Liver (tissue), 9 donors: Measurements from ENCODE around the gene TTC7B. TPM values are rescaled to one million over a fixed set of nuclear protein-coding genes. Genes with fewer than 3 reads are reported as not detected.

Experiments
- DNase-seq: peaks from one replicate; pipeline ENCODE4 v3.0.0-alpha.2; 2017; ENCODE audit warnings: low spot score
- H3K27ac ChIP-seq, 2 donors: one replicate each; pipeline ENCODE4 v1.7.0; 2013; ENCODE audit warnings: inconsistent platforms in 2 of 2, low read length in 2 of 2, control low read depth in 1 of 2, low read depth in 1 of 2, mild to moderate bottlenecking in 1 of 2
- H3K27me3 ChIP-seq, 4 donors: one replicate each; pipeline versions ENCODE4 v1.6.1 to v1.7.0; 2013; ENCODE audit warnings: low read length in 3 of 4, inconsistent platforms in 1 of 4, mild to moderate bottlenecking in 1 of 4, moderate library complexity in 1 of 4; ENCODE audit not compliant: control insufficient read depth in 4 of 4, insufficient read depth in 4 of 4
- H3K36me3 ChIP-seq, 4 donors: one replicate each; pipeline versions ENCODE4 v1.6.1 to v1.7.0; 2013; ENCODE audit warnings: low read length in 3 of 4, mild to moderate bottlenecking in 3 of 4, low read depth in 1 of 4, moderate library complexity in 1 of 4; ENCODE audit not compliant: control insufficient read depth in 4 of 4, insufficient read depth in 3 of 4
- H3K4me1 ChIP-seq, 4 donors: one replicate each; pipeline versions ENCODE4 v1.6.1 to v1.7.0; 2013; ENCODE audit warnings: low read length in 3 of 4, mild to moderate bottlenecking in 3 of 4, moderate library complexity in 1 of 4; ENCODE audit not compliant: control insufficient read depth in 4 of 4, insufficient read depth in 4 of 4
- H3K4me3 ChIP-seq, 3 donors: one replicate each; pipeline versions ENCODE4 v1.6.1 to v1.7.0; 2013; ENCODE audit warnings: low read length in 3 of 3, control low read depth in 1 of 3, low read depth in 1 of 3, mild to moderate bottlenecking in 1 of 3
- H3K9ac ChIP-seq, 2 donors: one replicate each; pipeline ENCODE4 v1.7.0; 2013; ENCODE audit warnings: low read length in 2 of 2, mild to moderate bottlenecking in 2 of 2, moderate library complexity in 2 of 2, control low read depth in 1 of 2, low read depth in 1 of 2
- H3K9me3 ChIP-seq, 4 donors: one replicate each; pipeline versions ENCODE4 v1.6.1 to v1.7.0; 2013; ENCODE audit warnings: low read length in 3 of 4; ENCODE audit not compliant: control insufficient read depth in 4 of 4
- EGR1 ChIP-seq, 2 donors: IDR thresholded peaks; 2 replicates each; pipeline ENCODE4 v1.6.1; 2016 to 2018; ENCODE audit warnings: antibody characterized with exemption in 2 of 2, low read depth in 2 of 2
- FOXA1 ChIP-seq: IDR thresholded peaks from 2 replicates; pipeline ENCODE4 v1.6.1; 2016; ENCODE audit warnings: antibody characterized with exemption
- FOXA2 ChIP-seq: IDR thresholded peaks from 2 replicates; pipeline ENCODE4 v1.6.1; 2016; ENCODE audit warnings: antibody characterized with exemption
- HNF4A ChIP-seq, 2 donors: conservative IDR thresholded peaks; 2 replicates each; pipeline ENCODE4 v1.6.1; 2016; ENCODE audit warnings: antibody characterized with exemption in 2 of 2, mild to moderate bottlenecking in 2 of 2
- HNF4G ChIP-seq: IDR thresholded peaks from 2 replicates; pipeline ENCODE4 v1.6.1; 2016; ENCODE audit warnings: antibody characterized with exemption
- JUND ChIP-seq, 2 donors: IDR thresholded peaks; 2 replicates each; pipeline ENCODE4 v1.6.1; 2016; ENCODE audit warnings: antibody characterized with exemption in 2 of 2
- NR2F2 ChIP-seq: IDR thresholded peaks from 2 replicates; pipeline ENCODE4 v1.6.1; 2016; ENCODE audit warnings: antibody characterized with exemption
- RAD21 ChIP-seq, 2 donors: IDR thresholded peaks; 2 replicates each; pipeline ENCODE4 v1.6.1; 2016; ENCODE audit warnings: antibody characterized with exemption in 2 of 2, mild to moderate bottlenecking in 2 of 2
- RXRA ChIP-seq, 2 donors: IDR thresholded peaks; 2 replicates each; pipeline ENCODE4 v1.6.1; 2017 to 2018; ENCODE audit warnings: antibody characterized with exemption in 2 of 2, mild to moderate bottlenecking in 1 of 2
- SP1 ChIP-seq: IDR thresholded peaks from 2 replicates; pipeline ENCODE4 v1.6.1; 2018; ENCODE audit warnings: antibody characterized with exemption, mild to moderate bottlenecking
- TAF1 ChIP-seq: conservative IDR thresholded peaks from 2 replicates; pipeline ENCODE4 v1.6.1; 2016; ENCODE audit warnings: antibody characterized with exemption, mild to moderate bottlenecking
- WGBS: extraction: QIAGEN DNeasy Blood & Tissue Kit; methylation state at CpG from one replicate; pipeline ENCODE4 v1.1.7; 2013; 5-methylcytosine and 5-hydroxymethylcytosine counted together
- polyA plus RNA-seq, 2 donors: library from polyadenylated mRNA; stranded (reverse) in 1 of 2; unstranded in 1 of 2; fragments of 200-250 nt in 1 of 2; fragments of >200 nt in 1 of 2; fragmentation: Nextera tagmentation in 1 of 2; extraction: Ambion mirVana in 1 of 2; gene quantifications; one replicate each; pipeline versions ENCODE4 v1.2.1 to v1.2.3, GENCODE V29; 2013 to 2015
- total RNA-seq, 2 donors: library from RNA; depleted of rRNA; stranded (reverse); fragments of >200 nt; gene quantifications; one replicate each; pipeline ENCODE4 v1.2.3, GENCODE V29; 2014
- TF ChIP-seq, protein P1 (sequence below): IDR thresholded peaks from 2 replicates; pipeline ENCODE4 v1.6.1; 2016; ENCODE audit warnings: antibody characterized with exemption
- TF ChIP-seq, protein P2 (sequence below): IDR thresholded peaks from 2 replicates; pipeline ENCODE4 v1.6.1; 2016; ENCODE audit warnings: antibody characterized with exemption
- TF ChIP-seq, protein P3 (sequence below): IDR thresholded peaks from 2 replicates; pipeline ENCODE4 v1.6.1; 2016; ENCODE audit warnings: antibody characterized with exemption
- TF ChIP-seq, protein P4 (sequence below): fragments of 150-350 bp; IDR thresholded peaks from 2 replicates; pipeline ENCODE4 v1.5.1; 2017; ENCODE audit warnings: improper control_type of control experiment, low read depth, low read length; ENCODE audit not compliant: missing input control
- donor health status: healthy.
- donor health status: healthy.
- donor health status: healthy.
- donor health status: healthy.
- donor health status: healthy.

Gene TTC7B
- total and polyA plus RNA-seq, 4 donors = 9.1 to 31.0 (median 12.5) TPM

DNA sequence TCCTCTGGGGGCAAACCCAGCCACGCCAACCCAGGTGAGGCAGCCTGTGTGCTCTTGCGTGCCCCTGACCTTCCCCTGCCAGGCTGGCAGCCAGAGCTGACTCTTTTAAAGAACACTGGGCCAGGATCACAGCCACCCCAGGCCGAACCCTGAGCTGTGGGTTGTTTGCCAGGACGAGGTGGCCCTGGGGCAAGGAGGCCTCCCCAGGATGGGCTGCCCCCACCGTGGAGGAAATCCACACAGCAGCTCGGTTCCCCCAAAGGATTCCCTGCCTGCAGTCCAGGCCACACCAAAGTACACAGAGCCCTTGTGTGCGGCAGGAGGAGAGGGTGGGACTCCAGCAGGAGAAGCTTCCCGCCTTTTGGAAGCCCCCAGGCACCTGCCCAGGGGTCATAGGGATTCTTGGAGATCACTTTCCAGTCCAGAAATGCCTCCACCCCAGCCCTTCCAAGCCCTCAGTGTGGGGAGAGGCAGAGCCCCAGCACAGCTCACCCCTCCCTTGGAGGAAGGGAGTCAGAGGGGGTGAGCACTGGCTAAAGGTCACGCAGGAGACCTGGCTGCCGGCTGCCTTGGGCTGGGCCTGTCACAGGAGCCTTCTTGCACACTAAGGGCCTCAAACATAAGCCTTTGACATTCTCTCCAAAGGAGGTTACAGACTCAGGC lies 303.8 kb downstream of the TTC7B start (continued):
- TF ChIP-seq, protein P1, sequence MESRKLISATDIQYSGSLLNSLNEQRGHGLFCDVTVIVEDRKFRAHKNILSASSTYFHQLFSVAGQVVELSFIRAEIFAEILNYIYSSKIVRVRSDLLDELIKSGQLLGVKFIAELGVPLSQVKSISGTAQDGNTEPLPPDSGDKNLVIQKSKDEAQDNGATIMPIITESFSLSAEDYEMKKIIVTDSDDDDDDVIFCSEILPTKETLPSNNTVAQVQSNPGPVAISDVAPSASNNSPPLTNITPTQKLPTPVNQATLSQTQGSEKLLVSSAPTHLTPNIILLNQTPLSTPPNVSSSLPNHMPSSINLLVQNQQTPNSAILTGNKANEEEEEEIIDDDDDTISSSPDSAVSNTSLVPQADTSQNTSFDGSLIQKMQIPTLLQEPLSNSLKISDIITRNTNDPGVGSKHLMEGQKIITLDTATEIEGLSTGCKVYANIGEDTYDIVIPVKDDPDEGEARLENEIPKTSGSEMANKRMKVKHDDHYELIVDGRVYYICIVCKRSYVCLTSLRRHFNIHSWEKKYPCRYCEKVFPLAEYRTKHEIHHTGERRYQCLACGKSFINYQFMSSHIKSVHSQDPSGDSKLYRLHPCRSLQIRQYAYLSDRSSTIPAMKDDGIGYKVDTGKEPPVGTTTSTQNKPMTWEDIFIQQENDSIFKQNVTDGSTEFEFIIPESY = no peak
- no peak for TF ChIP-seq NR2F2
- no peak for TF ChIP-seq HNF4A (conservative IDR thresholded peaks at IDR 0.05)
- TF ChIP-seq, protein P2, sequence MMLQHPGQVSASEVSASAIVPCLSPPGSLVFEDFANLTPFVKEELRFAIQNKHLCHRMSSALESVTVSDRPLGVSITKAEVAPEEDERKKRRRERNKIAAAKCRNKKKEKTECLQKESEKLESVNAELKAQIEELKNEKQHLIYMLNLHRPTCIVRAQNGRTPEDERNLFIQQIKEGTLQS = no peak
- TF ChIP-seq SP1 = no peak
- TF ChIP-seq, protein P3, sequence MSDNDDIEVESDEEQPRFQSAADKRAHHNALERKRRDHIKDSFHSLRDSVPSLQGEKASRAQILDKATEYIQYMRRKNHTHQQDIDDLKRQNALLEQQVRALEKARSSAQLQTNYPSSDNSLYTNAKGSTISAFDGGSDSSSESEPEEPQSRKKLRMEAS = no peak

DNA sequence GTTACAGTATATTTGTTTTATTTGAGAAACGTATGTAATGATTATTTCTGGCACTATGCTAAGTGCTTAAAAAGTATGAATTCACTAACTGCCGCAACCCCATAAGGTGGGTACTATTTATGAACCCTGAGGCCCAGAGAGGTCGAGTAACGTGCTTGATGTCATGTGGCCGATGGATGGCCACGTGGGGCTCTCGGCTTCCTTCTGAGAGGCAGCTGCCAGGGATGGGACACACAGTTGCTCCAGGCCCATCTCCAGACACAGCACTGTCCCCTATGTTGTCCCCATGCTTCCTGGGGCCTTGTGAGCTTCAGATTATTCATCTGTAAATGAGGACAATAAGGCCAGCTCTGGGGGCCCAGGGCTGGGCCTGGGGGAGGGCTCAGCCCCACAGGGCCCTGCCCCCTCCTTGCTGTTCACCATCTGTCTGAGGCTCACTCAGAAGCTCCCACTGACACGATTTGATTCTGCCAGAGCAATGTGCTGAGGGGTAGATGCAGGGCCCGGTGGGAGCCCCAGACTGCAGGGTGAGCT lies 304.4 kb downstream of the TTC7B start:
- H3K36me3 ChIP-seq = no peaks in the 10 kb centered on the region
- H3K9me3 ChIP-seq = no peaks in the 10 kb centered on the region
- H3K4me1 ChIP-seq = no peaks in the 10 kb centered on the region
- 75% methylated on average over 9 of the region's 9 CpGs for WGBS
- H3K9ac ChIP-seq = no peak overlapping the region
- no peak overlapping the region for H3K27ac ChIP-seq
- no peaks in the 10 kb centered on the region for H3K27me3 ChIP-seq
- no peak overlapping the region for H3K4me3 ChIP-seq
- no peak for DNase-seq
- TF ChIP-seq, protein P3 = no peak
- no peak for TF ChIP-seq RXRA (IDR thresholded peaks at IDR 0.05)

DNA sequence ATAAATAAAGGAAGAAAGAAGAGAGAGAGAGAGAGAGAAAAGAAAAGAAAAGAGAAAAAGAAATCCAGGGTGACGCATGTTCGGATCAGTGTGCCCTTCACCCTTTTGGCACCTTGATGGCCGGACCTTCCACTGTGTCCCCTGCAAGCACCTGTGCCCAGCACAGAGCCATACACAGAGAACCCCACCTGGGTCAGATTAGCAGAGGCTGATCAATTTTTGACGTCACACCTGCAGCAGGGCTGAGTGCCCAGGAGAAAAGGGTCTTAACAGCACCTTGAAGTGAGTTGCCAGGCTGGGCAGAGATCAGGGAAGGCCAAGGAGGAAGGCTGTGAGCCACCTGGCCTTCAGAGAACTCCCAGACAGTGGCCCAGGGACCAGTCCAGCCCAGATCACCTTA lies 305.0 kb downstream of the TTC7B start:
- Histone ChIP-seq H3K36me3 (no peaks in the 10 kb centered on the region), H3K9me3 (no peaks in the 10 kb centered on the region), H3K4me1 (no peaks in the 10 kb centered on the region), H3K4me3 (no peak overlapping the region), H3K27ac (no peak overlapping the region), H3K27me3 (no peaks in the 10 kb centered on the region), H3K9ac (no peak overlapping the region)
- DNase-seq = no peak
- no peak for TF ChIP-seq JUND (IDR thresholded peaks at IDR 0.05)
- 90% methylated on average over 4 of the region's 4 CpGs for WGBS

DNA sequence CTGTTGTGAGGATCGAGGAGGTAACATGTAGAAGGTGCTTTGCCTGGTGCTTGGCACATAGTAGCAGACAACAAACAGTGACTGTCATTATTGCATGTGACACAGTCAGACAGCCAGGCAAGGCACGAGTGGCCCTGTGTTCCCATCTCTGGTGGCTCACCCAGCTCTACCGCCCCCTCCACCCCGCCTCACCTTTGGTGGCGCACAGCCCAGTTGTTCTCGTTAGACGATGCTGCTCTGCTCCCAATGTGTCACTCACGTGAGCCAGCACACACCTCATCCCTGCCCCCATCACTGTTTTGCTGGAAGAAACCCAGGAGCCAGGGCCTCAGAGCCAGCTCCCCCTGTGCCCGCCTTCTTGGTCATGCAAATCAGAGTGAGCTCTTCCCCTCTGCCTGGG lies 306.1 kb downstream of the TTC7B start:
- Histone ChIP-seq H3K27ac (no peak overlapping the region), H3K27me3 (no peaks in the 10 kb centered on the region), H3K4me3 (no peak overlapping the region), H3K9ac (no peak overlapping the region), H3K9me3 (no peaks in the 10 kb centered on the region), H3K4me1 (no peaks in the 10 kb centered on the region), H3K36me3 (no peaks in the 10 kb centered on the region)
- no peak for DNase-seq
- no peak for TF ChIP-seq FOXA2
- TF ChIP-seq TAF1 = no peak
- TF ChIP-seq FOXA1 = no peak
- TF ChIP-seq, protein P4, sequence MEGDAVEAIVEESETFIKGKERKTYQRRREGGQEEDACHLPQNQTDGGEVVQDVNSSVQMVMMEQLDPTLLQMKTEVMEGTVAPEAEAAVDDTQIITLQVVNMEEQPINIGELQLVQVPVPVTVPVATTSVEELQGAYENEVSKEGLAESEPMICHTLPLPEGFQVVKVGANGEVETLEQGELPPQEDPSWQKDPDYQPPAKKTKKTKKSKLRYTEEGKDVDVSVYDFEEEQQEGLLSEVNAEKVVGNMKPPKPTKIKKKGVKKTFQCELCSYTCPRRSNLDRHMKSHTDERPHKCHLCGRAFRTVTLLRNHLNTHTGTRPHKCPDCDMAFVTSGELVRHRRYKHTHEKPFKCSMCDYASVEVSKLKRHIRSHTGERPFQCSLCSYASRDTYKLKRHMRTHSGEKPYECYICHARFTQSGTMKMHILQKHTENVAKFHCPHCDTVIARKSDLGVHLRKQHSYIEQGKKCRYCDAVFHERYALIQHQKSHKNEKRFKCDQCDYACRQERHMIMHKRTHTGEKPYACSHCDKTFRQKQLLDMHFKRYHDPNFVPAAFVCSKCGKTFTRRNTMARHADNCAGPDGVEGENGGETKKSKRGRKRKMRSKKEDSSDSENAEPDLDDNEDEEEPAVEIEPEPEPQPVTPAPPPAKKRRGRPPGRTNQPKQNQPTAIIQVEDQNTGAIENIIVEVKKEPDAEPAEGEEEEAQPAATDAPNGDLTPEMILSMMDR = no peak
- TF ChIP-seq, protein P2 = no peak
- no peak for TF ChIP-seq RXRA (IDR thresholded peaks at IDR 0.05)
- TF ChIP-seq HNF4G = no peak
- TF ChIP-seq JUND (IDR thresholded peaks at IDR 0.05) = no peak
- TF ChIP-seq, protein P1 = no peak
- no peak for TF ChIP-seq NR2F2
- no peak for TF ChIP-seq EGR1 (IDR thresholded peaks at IDR 0.05; ENCODE audit: low read depth in 2 of 2)
- TF ChIP-seq RAD21 (IDR thresholded peaks at IDR 0.05) = no peak
- WGBS = 59% methylated on average over 9 of the region's 9 CpGs
